ENCODE results near the gene FAR2. TPM values are rescaled to one million over a fixed set of nuclear protein-coding genes. Genes with fewer than 3 reads are reported as not detected.

Gene FAR2
- total RNA-seq, 2 experiments from 2014 or later = 0.73 TPM; not detected in 1

- H3K4me2 ChIP-seq (ENCODE audit: low read length) = no peak overlapping the region
- H3K9me3 ChIP-seq (ENCODE audit: low read length) = no peaks in the 10 kb centered on the region
- no peaks in the 10 kb centered on the region for H3K4me1 ChIP-seq (ENCODE audit: insufficient read depth, low read length, poor library complexity, severe bottlenecking)
- H3K27ac ChIP-seq (ENCODE audit: low read depth, low read length, poor library complexity, severe bottlenecking) = no peak overlapping the region
- H4K20me1 ChIP-seq (ENCODE audit: insufficient read depth, low read length) = no peaks in the 10 kb centered on the region
- CTCF ChIA-PET (ENCODE audit: unreplicated experiment) = no interaction called here
- no peaks in the 10 kb centered on the region for H3K36me3 ChIP-seq (ENCODE audit: insufficient read depth, low read length)
- no peaks in the 10 kb centered on the region for H3K9me2 ChIP-seq (ENCODE audit: insufficient read depth, low read length)
- H2AFZ ChIP-seq (ENCODE audit: low read length) = no peak overlapping the region
- no TSS peak for BruUV-seq (replicated peaks)
- no peak overlapping the region for H3K4me3 ChIP-seq (ENCODE audit: low read depth, low read length, poor library complexity, severe bottlenecking)
- TF ChIP-seq EZH2phosphoT487 (IDR thresholded peaks at IDR 0.05; ENCODE audit: borderline replicate concordance, low read depth, low read length) (no peak), CTCF (conservative IDR thresholded peaks at IDR 0.05; ENCODE audit: low read length) (no peak)
- intact Hi-C loops (cut with micrococcal nuclease; ENCODE audit: unreplicated experiment) = no loop called here
- POLR2A ChIA-PET = interaction anchor here (0.7 kb wide), 1 partner anchor 11 kb away, joined by 3 read pairs; no protein-coding TSS in a partner anchor
- no peaks in the 10 kb centered on the region for H3K79me2 ChIP-seq (ENCODE audit: insufficient read depth, low read depth, low read length)
- no peak for DNase-seq (ENCODE audit: low spot score)
Measured at GRCh38 chr12:29204521-29204920, 55.4 kb downstream of the FAR2 start.

- intact Hi-C loops (cut with micrococcal nuclease; ENCODE audit: unreplicated experiment) = no loop called here
Measured at GRCh38 chr12:29207120-29207519, 58.0 kb downstream of the FAR2 start.

More at GRCh38 chr12:29207120-29207519, 58.0 kb downstream of the FAR2 start:
- Histone ChIP-seq H3K36me3 (ENCODE audit: insufficient read depth, low read length) (no peaks in the 10 kb centered on the region), H3K79me2 (ENCODE audit: insufficient read depth, low read depth, low read length) (no peaks in the 10 kb centered on the region), H3K4me1 (ENCODE audit: insufficient read depth, low read length, poor library complexity, severe bottlenecking) (no peaks in the 10 kb centered on the region), H3K9me3 (ENCODE audit: low read length) (no peaks in the 10 kb centered on the region), H4K20me1 (ENCODE audit: insufficient read depth, low read length) (no peaks in the 10 kb centered on the region), H3K27ac (ENCODE audit: low read depth, low read length, poor library complexity, severe bottlenecking) (no peak overlapping the region), H3K4me3 (ENCODE audit: low read depth, low read length, poor library complexity, severe bottlenecking) (no peak overlapping the region), H3K9me2 (ENCODE audit: insufficient read depth, low read length) (no peaks in the 10 kb centered on the region), H2AFZ (ENCODE audit: low read length) (no peak overlapping the region), H3K4me2 (ENCODE audit: low read length) (no peak overlapping the region)
- no peak for DNase-seq (ENCODE audit: low spot score)
- ChIA-PET POLR2A (no interaction called here), CTCF (ENCODE audit: unreplicated experiment) (no interaction called here)
- no TSS peak for BruUV-seq (replicated peaks)
- TF ChIP-seq CTCF (conservative IDR thresholded peaks at IDR 0.05; ENCODE audit: low read length) = no peak
- no peak for TF ChIP-seq EZH2phosphoT487 (IDR thresholded peaks at IDR 0.05; ENCODE audit: borderline replicate concordance, low read depth, low read length)
